Mesenchymal stem cell (in vitro differentiated cells and primary cell): ENCODE results near the gene KPTN.

Experiments
- DNase-seq: peaks from one replicate; pipeline ENCODE4 v3.0.0-alpha.2; 2013
- H2AFZ ChIP-seq: one replicate; pipeline ENCODE4 v1.6.1; 2013; ENCODE audit warnings: low read depth, mild to moderate bottlenecking, control low read depth, inconsistent platforms, low read length, moderate library complexity
- H2AK5ac ChIP-seq: 2 replicates; pipeline ENCODE4 v1.6.1; 2013; ENCODE audit warnings: low read length, moderate library complexity, mild to moderate bottlenecking, inconsistent platforms; ENCODE audit not compliant: severe bottlenecking
- H2BK120ac ChIP-seq: one replicate; pipeline ENCODE4 v1.6.1; 2013; ENCODE audit warnings: low read depth, mild to moderate bottlenecking, inconsistent platforms, low read length, moderate library complexity
- H2BK12ac ChIP-seq, 2 experiments: one replicate each; pipeline ENCODE4 v1.6.1; 2013; ENCODE audit warnings: inconsistent platforms in 2 of 2, low read length in 2 of 2, mild to moderate bottlenecking in 2 of 2, moderate library complexity in 2 of 2, control low read depth in 1 of 2
- H2BK15ac ChIP-seq: one replicate; pipeline ENCODE4 v1.6.1; 2013; ENCODE audit warnings: mild to moderate bottlenecking, low read depth, inconsistent platforms; ENCODE audit not compliant: poor library complexity, severe bottlenecking
- H2BK5ac ChIP-seq: 2 replicates; pipeline ENCODE4 v1.6.1; 2013; ENCODE audit warnings: low read depth, mild to moderate bottlenecking, low read length, control low read depth, inconsistent platforms; ENCODE audit not compliant: poor library complexity, severe bottlenecking
- H3K14ac ChIP-seq, 2 experiments: one replicate each; pipeline ENCODE4 v1.6.1; 2013; ENCODE audit warnings: inconsistent platforms in 2 of 2, low read length in 2 of 2, control low read depth in 1 of 2, mild to moderate bottlenecking in 1 of 2, moderate library complexity in 1 of 2
- H3K18ac ChIP-seq, 2 experiments: one replicate each; pipeline ENCODE4 v1.6.1; 2013; ENCODE audit warnings: inconsistent platforms in 2 of 2, low read length in 2 of 2, control low read depth in 1 of 2, low read depth in 1 of 2, mild to moderate bottlenecking in 1 of 2
- H3K23ac ChIP-seq, 2 experiments: one replicate each; pipeline ENCODE4 v1.6.1; 2013; ENCODE audit warnings: inconsistent platforms in 2 of 2, low read length in 2 of 2, mild to moderate bottlenecking in 2 of 2, moderate library complexity in 2 of 2, control low read depth in 1 of 2
- H3K27ac ChIP-seq: 2 replicates; pipeline ENCODE4 v1.5.1; 2013; ENCODE audit warnings: mild to moderate bottlenecking, moderate library complexity, low read length, control low read depth, inconsistent platforms; ENCODE audit not compliant: poor library complexity, severe bottlenecking
- H3K27me3 ChIP-seq, 2 experiments: 2 replicates each; pipeline versions ENCODE4 v1.6.1 to v1.7.0; 2013; ENCODE audit warnings: low read length in 2 of 2, mild to moderate bottlenecking in 2 of 2, moderate library complexity in 2 of 2, control low read depth in 1 of 2, inconsistent platforms in 1 of 2; ENCODE audit not compliant: control insufficient read depth in 1 of 2, insufficient read depth in 1 of 2
- H3K36me3 ChIP-seq, 2 experiments: 2 replicates each; pipeline versions ENCODE4 v1.6.1 to v1.7.0; 2013; ENCODE audit warnings: low read length in 2 of 2, control low read depth in 1 of 2, inconsistent platforms in 1 of 2, low read depth in 1 of 2, mild to moderate bottlenecking in 1 of 2; ENCODE audit not compliant: insufficient read depth in 2 of 2, control insufficient read depth in 1 of 2
- H3K4ac ChIP-seq, 2 experiments: one replicate each; pipeline ENCODE4 v1.6.1; 2013; ENCODE audit warnings: inconsistent platforms in 2 of 2, low read length in 2 of 2, mild to moderate bottlenecking in 2 of 2, moderate library complexity in 2 of 2, control low read depth in 1 of 2, low read depth in 1 of 2
- H3K4me1 ChIP-seq: 2 replicates; pipeline ENCODE4 v1.6.1; 2013; ENCODE audit warnings: low read depth, low read length, control low read depth; ENCODE audit not compliant: control insufficient read depth, insufficient read depth
- H3K4me2 ChIP-seq: 2 replicates; pipeline ENCODE4 v1.6.1; 2013; ENCODE audit warnings: low read length, mild to moderate bottlenecking, inconsistent platforms; ENCODE audit not compliant: poor library complexity, severe bottlenecking
- H3K4me3 ChIP-seq, 2 experiments: 2 replicates each; pipeline versions ENCODE4 v1.5.1 to v1.7.0; 2013; ENCODE audit warnings: low read length in 2 of 2, mild to moderate bottlenecking in 2 of 2, control low read depth in 1 of 2, low read depth in 1 of 2; ENCODE audit not compliant: insufficient read depth in 1 of 2
- H3K79me1 ChIP-seq: replicated peaks from 2 replicates; pipeline ENCODE4 v1.6.1; 2013; ENCODE audit warnings: mild to moderate bottlenecking, control low read depth, low read length, inconsistent platforms; ENCODE audit not compliant: poor library complexity, severe bottlenecking
- H3K9ac ChIP-seq: 2 replicates; pipeline ENCODE4 v1.7.0; 2013; ENCODE audit warnings: mild to moderate bottlenecking, low read length, moderate library complexity
- H3K9me3 ChIP-seq: 2 replicates; pipeline ENCODE4 v1.7.0; 2013; ENCODE audit warnings: mild to moderate bottlenecking, low read length; ENCODE audit not compliant: control insufficient read depth
- H4K8ac ChIP-seq: one replicate; pipeline ENCODE4 v1.6.1; 2013; ENCODE audit warnings: inconsistent platforms, mild to moderate bottlenecking, low read length, moderate library complexity
- H4K91ac ChIP-seq: one replicate; pipeline ENCODE4 v1.6.1; 2013; ENCODE audit warnings: mild to moderate bottlenecking, low read length, inconsistent platforms
- WGBS: methylation state at CpG from one replicate; pipeline ENCODE4 v1.1.7; 2013; ENCODE audit warnings: mixed read lengths; 5-methylcytosine and 5-hydroxymethylcytosine counted together

KPTN gene

GRCh38 chr19:47432499-47432898 is 51.5 kb downstream of the KPTN start:
- Histone ChIP-seq H3K9me3 (no peaks in the 10 kb centered on the region), H3K79me1 (no peaks in the 10 kb centered on the region), H4K91ac (no peak overlapping the region), H3K18ac (no peak overlapping the region), H2BK5ac (no peak overlapping the region), H3K4me3 (no peak overlapping the region), H2BK12ac (no peak overlapping the region), H3K23ac (no peak overlapping the region), H3K27ac (no peak overlapping the region), H2AFZ (no peak overlapping the region), H3K9ac (no peak overlapping the region), H3K14ac (no peak overlapping the region), H3K27me3 (peaks cover 36 to 57% of the 10 kb centered on the region in 2 experiments), H3K4me2 (no peak overlapping the region), H3K36me3 (no peaks in the 10 kb centered on the region), H3K4ac (no peak overlapping the region), H2BK15ac (no peak overlapping the region), H2BK120ac (no peak overlapping the region), H4K8ac (no peak overlapping the region), H3K4me1 (peaks cover 18% of the 10 kb centered on the region), H2AK5ac (no peak overlapping the region)
- DNase-seq = no peak

- DNase-seq = no peak
- Histone ChIP-seq H2BK12ac (no peak overlapping the region), H2AFZ (no peak overlapping the region), H4K8ac (no peak overlapping the region), H3K9me3 (no peaks in the 10 kb centered on the region), H3K4me1 (peaks cover 20% of the 10 kb centered on the region), H3K14ac (no peak overlapping the region), H3K4me3 (no peak overlapping the region), H3K27me3 (peaks cover 36 to 55% of the 10 kb centered on the region in 2 experiments), H3K27ac (no peak overlapping the region), H3K36me3 (no peaks in the 10 kb centered on the region), H3K18ac (no peak overlapping the region), H2BK15ac (no peak overlapping the region), H2BK5ac (no peak overlapping the region), H3K4me2 (no peak overlapping the region), H4K91ac (peak overlapping the region; percentile 35), H3K79me1 (no peaks in the 10 kb centered on the region), H3K4ac (no peak overlapping the region), H2AK5ac (no peak overlapping the region), H3K23ac (no peak overlapping the region), H3K9ac (no peak overlapping the region), H2BK120ac (no peak overlapping the region)
- 85% methylated on average over 18 of the region's 18 CpGs for WGBS
These were observed 51.9 kb downstream of the KPTN start for GRCh38 chr19:47432091-47432490.

- H3K4me3 ChIP-seq = peak overlapping the region; percentile 35 to 63
- peak overlapping the region in 1 of 2 experiments; percentile 44 for H3K14ac ChIP-seq
- no peaks in the 10 kb centered on the region for H3K79me1 ChIP-seq
- peak overlapping the region; percentile 96 for H2AFZ ChIP-seq
- H2BK120ac ChIP-seq = no peak overlapping the region
- H3K4me2 ChIP-seq = peak overlapping the region; percentile 75
- H2BK15ac ChIP-seq = no peak overlapping the region
- H2BK12ac ChIP-seq = peak overlapping the region in 1 of 2 experiments; percentile 96
- no peak overlapping the region for H2BK5ac ChIP-seq
- peak overlapping the region in 1 of 2 experiments; percentile 30 for H3K4ac ChIP-seq
- H3K27me3 ChIP-seq = peaks cover 36 to 54% of the 10 kb centered on the region in 2 experiments
- H4K91ac ChIP-seq = peak overlapping the region; percentile 58
- H2AK5ac ChIP-seq = no peak overlapping the region
- H3K9ac ChIP-seq = peak overlapping the region; percentile 41
- peak overlapping the region; percentile 8 for H4K8ac ChIP-seq
- H3K27ac ChIP-seq = no peak overlapping the region
- 13% methylated on average over 69 of the region's 69 CpGs for WGBS
- peak; percentile 72 for DNase-seq
- no peaks in the 10 kb centered on the region for H3K36me3 ChIP-seq
- no peaks in the 10 kb centered on the region for H3K9me3 ChIP-seq
- H3K18ac ChIP-seq = peak overlapping the region in 1 of 2 experiments; percentile 89
- peak overlapping the region in 1 of 2 experiments; percentile 75 for H3K23ac ChIP-seq
- H3K4me1 ChIP-seq = peaks cover 19% of the 10 kb centered on the region
These were observed 53.8 kb downstream of the KPTN start for GRCh38 chr19:47430041-47430802.

- no peak overlapping the region for H4K8ac ChIP-seq
- H2AK5ac ChIP-seq = no peak overlapping the region
- DNase-seq = no peak
- H3K9me3 ChIP-seq = no peaks in the 10 kb centered on the region
- no peaks in the 10 kb centered on the region for H3K36me3 ChIP-seq
- H3K4ac ChIP-seq = no peak overlapping the region
- peaks cover 34 to 53% of the 10 kb centered on the region in 2 experiments for H3K27me3 ChIP-seq
- no peak overlapping the region for H2BK120ac ChIP-seq
- H4K91ac ChIP-seq = no peak overlapping the region
- H2BK12ac ChIP-seq = peak overlapping the region; percentile 1 to 10
- H3K79me1 ChIP-seq = no peaks in the 10 kb centered on the region
- H3K4me1 ChIP-seq = peaks cover 19% of the 10 kb centered on the region
- no peak overlapping the region for H3K18ac ChIP-seq
- WGBS = 46% methylated on average over 17 of the region's 20 CpGs
- no peak overlapping the region for H3K27ac ChIP-seq
- no peak overlapping the region for H2AFZ ChIP-seq
- no peak overlapping the region for H3K14ac ChIP-seq
- H3K4me2 ChIP-seq = no peak overlapping the region
- H3K4me3 ChIP-seq = no peak overlapping the region
- H2BK5ac ChIP-seq = no peak overlapping the region
- H3K9ac ChIP-seq = no peak overlapping the region
- no peak overlapping the region for H2BK15ac ChIP-seq
- H3K23ac ChIP-seq = no peak overlapping the region
These were observed 54.8 kb downstream of the KPTN start for GRCh38 chr19:47429140-47429793.
